HepG2 (cell line): ENCODE data around the gene PARP3. TPM values are rescaled to one million over a fixed set of nuclear protein-coding genes. Genes with fewer than 3 reads are reported as not detected.
A peak's percentile ranks its signal among the peaks of the same experiment; 100 is the strongest.

Experiments
- AGO1 ChIP-seq: fragments of 200-400 bp; formaldehyde crosslinking; IDR thresholded peaks from 2 replicates; pipeline ENCODE4 v1.6.1; 2017; ENCODE audit warnings: mild to moderate bottlenecking, low read depth, low read length, moderate library complexity; ENCODE audit not compliant: poor library complexity, severe bottlenecking
- AGO2 ChIP-seq: fragments of 200-400 bp; formaldehyde crosslinking; optimal IDR thresholded peaks from 2 replicates; pipeline ENCODE3; 2017; ENCODE audit warnings: mild to moderate bottlenecking, low read depth, low read length, moderate library complexity
- CHD4 ChIP-seq: fragments of 200-600 bp; sonication (generic); IDR thresholded peaks from 2 replicates; pipeline ENCODE4 v1.7.0; 2017; ENCODE audit warnings: mild to moderate bottlenecking, low read length, borderline replicate concordance
- GTF3A ChIP-seq: sonication (generic); formaldehyde crosslinking; conservative IDR thresholded peaks from 2 replicates; pipeline ENCODE4 v1.4.0; 2020; ENCODE audit warnings: mild to moderate bottlenecking, missing genetic modification reagents
- JDP2 ChIP-seq: sonication (generic); formaldehyde crosslinking; IDR thresholded peaks from 2 replicates; pipeline ENCODE4 v1.8.1; 2022; ENCODE audit warnings: missing genetic modification reagents, borderline replicate concordance
- JUNB ChIP-seq: sonication (generic); formaldehyde crosslinking; IDR thresholded peaks from 2 replicates; pipeline ENCODE4 v1.8.0; 2022; ENCODE audit warnings: missing genetic modification reagents, mild to moderate bottlenecking, borderline replicate concordance
- KLF12 ChIP-seq: sonication (generic); formaldehyde crosslinking; IDR thresholded peaks from 2 replicates; pipeline ENCODE4 v1.4.0; 2020; ENCODE audit warnings: missing genetic modification reagents, borderline replicate concordance
- REPIN1 ChIP-seq: sonication (generic); formaldehyde crosslinking; IDR thresholded peaks from 2 replicates; pipeline ENCODE4 v1.8.0; 2022; ENCODE audit warnings: missing genetic modification reagents, low read depth, mild to moderate bottlenecking, borderline replicate concordance
- SAP130 ChIP-seq: IDR thresholded peaks from 2 replicates; pipeline ENCODE4 v1.6.1; 2016; ENCODE audit warnings: low read depth
- SOX13 ChIP-seq, 3 experiments: fragments of 450-650 bp in 1 of 3; sonication (generic) in 1 of 3; formaldehyde crosslinking in 1 of 3; IDR thresholded peaks in 2 of 3; conservative IDR thresholded peaks in 1 of 3; 2 replicates each; pipeline versions ENCODE4 v1.5.0 to v1.6.1; 2016 to 2020; ENCODE audit warnings: antibody characterized with exemption in 1 of 3, mild to moderate bottlenecking in 1 of 3, missing compliant biosample characterization in 1 of 3, missing genetic modification reagents in 1 of 3, moderate library complexity in 1 of 3
- THAP11 ChIP-seq: IDR thresholded peaks from 2 replicates; pipeline ENCODE4 v1.6.1; 2016; ENCODE audit warnings: missing biosample characterization, missing genetic modification reagents
- ZBTB7B ChIP-seq: sonication (generic); formaldehyde crosslinking; IDR thresholded peaks from 2 replicates; pipeline ENCODE4 v1.4.0; 2020; ENCODE audit warnings: missing genetic modification reagents
- ZNF101 ChIP-seq: sonication (generic); formaldehyde crosslinking; IDR thresholded peaks from 2 replicates; pipeline ENCODE4 v1.4.0; 2020; ENCODE audit warnings: mild to moderate bottlenecking, low read depth, missing genetic modification reagents, borderline replicate concordance
- ZNF264 ChIP-seq: sonication (generic); formaldehyde crosslinking; IDR thresholded peaks from 2 replicates; pipeline ENCODE4 v1.4.0; 2020; ENCODE audit warnings: missing genetic modification reagents
- ZNF431 ChIP-seq: sonication (generic); formaldehyde crosslinking; IDR thresholded peaks from 2 replicates; pipeline ENCODE4 v1.9.0; 2022; ENCODE audit warnings: missing genetic modification reagents, low read depth, mild to moderate bottlenecking, borderline replicate concordance
- ZNF564 ChIP-seq: sonication (generic); formaldehyde crosslinking; IDR thresholded peaks from 2 replicates; pipeline ENCODE4 v1.8.1; 2023; ENCODE audit warnings: mild to moderate bottlenecking, missing genetic modification reagents
- ZNF713 ChIP-seq: sonication (generic); formaldehyde crosslinking; IDR thresholded peaks from 2 replicates; pipeline ENCODE4 v1.4.0; 2020; ENCODE audit warnings: mild to moderate bottlenecking, missing genetic modification reagents
- ZNF747 ChIP-seq: sonication (generic); formaldehyde crosslinking; IDR thresholded peaks from 2 replicates; pipeline ENCODE4 v1.8.1; 2023; ENCODE audit warnings: missing genetic modification reagents, mild to moderate bottlenecking, borderline replicate concordance
- ZNF776 ChIP-seq: sonication (generic); formaldehyde crosslinking; IDR thresholded peaks from 2 replicates; pipeline ENCODE4 v1.4.0; 2020; ENCODE audit warnings: mild to moderate bottlenecking, missing genetic modification reagents
- polyA plus RNA-seq, 8 experiments: library from polyadenylated mRNA; depleted of rRNA in 3 of 8; stranded (reverse) in 7 of 8; unstranded in 1 of 8; fragments of >200 nt; fragmentation: Illumina TruSeq in 4 of 8; extraction: Trizol in 4 of 8; gene quantifications; 2 replicates each; pipeline versions ENCODE4 v1.2.1 to v1.2.3, GENCODE V29; 2011 to 2016; ENCODE audit warnings: low read depth in 4 of 8, missing spikeins in 1 of 8, mixed read lengths in 1 of 8; ENCODE audit not compliant: insufficient read depth in 1 of 8
- total RNA-seq, 5 experiments: library from RNA; depleted of rRNA; stranded (reverse); fragments of >200 nt; fragmentation: Illumina TruSeq; extraction: Trizol; gene quantifications; 2 replicates each; pipeline ENCODE4 v1.2.3, GENCODE V29; 2016; ENCODE audit warnings: low read depth in 1 of 5
- TF ChIP-seq, protein P1 (sequence below): sonication (generic); formaldehyde crosslinking; IDR thresholded peaks from 2 replicates; pipeline ENCODE4 v1.8.1; 2023; ENCODE audit warnings: mild to moderate bottlenecking, missing genetic modification reagents, borderline replicate concordance
- TF ChIP-seq, protein P2 (sequence below): IDR thresholded peaks from 2 replicates; pipeline ENCODE4 v1.6.1; 2012; ENCODE audit warnings: inconsistent platforms
- TF ChIP-seq, protein P3 (sequence below): sonication (generic); formaldehyde crosslinking; conservative IDR thresholded peaks from 2 replicates; pipeline ENCODE4 v1.8.0; 2022; ENCODE audit warnings: low read depth, missing genetic modification reagents
- TF ChIP-seq, protein P4 (sequence below): sonication (generic); formaldehyde crosslinking; IDR thresholded peaks from 2 replicates; pipeline ENCODE4 v1.8.1; 2023; ENCODE audit warnings: missing genetic modification reagents, inconsistent platforms, borderline replicate concordance
- TF ChIP-seq, protein P5 (sequence below): sonication (generic); formaldehyde crosslinking; IDR thresholded peaks from 2 replicates; pipeline ENCODE4 v1.9.0; 2021; ENCODE audit warnings: missing genetic modification reagents, mild to moderate bottlenecking, borderline replicate concordance

PARP3 gene
- total and polyA plus RNA-seq, 2 of the 13 experiments (the other 11 are each of a cell fraction or from before 2014, with no cell fraction given), result 11.2 to 21.5 TPM

DNA sequence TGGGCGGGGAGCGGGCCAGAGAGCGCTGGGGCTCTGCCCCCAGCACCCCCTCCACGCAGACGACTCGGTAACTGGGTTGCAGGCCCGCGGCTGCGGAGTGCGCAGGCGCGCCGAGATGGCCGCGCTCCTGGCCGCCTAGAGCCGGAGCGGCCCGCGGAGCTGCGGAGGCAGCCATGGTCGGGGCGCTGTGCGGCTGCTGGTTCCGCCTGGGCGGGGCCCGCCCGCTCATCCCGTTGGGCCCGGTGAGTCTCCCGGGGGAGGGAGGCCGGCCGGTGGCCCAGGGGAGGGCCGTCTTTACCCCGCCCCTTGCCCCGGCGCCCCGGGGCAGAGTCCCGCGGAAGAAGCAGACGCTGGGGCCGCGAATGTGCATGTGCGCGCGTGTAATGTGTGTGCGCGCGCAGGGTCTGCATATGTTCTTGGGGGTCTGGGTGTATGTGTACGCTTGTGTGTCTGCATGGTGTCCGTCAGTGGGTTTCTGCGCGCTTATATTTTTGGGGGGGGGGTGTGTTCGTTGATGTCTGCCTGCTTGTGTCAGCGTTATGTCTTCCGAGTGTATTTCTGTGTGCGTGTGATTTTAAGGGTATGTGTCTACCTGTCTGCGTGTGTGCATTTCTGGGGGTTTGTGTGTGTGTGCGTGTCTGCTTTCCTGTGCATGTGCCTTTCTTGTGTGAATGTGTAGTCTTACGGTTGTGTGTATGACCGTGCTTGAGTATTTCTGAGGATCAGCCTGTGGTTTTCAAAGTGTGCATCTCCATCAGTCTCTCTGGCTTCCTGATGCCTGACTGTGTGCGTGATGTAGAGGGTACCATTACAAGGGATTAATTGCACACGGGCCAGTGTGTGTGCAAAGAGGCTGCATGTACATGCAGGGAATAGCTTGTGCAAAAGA lies 33.0 kb downstream of the PARP3 start, which contains the start of gene ABHD14A (continued):
- TF ChIP-seq AGO1 (peak; percentile 74), ZNF564 (CRISPR knock-in tag) (peak; percentile 53; the same call in 1 of the 2 replicates), REPIN1 (CRISPR knock-in tag) (no peak), JDP2 (no peak), JUNB (CRISPR knock-in tag) (no peak), SAP130 (CRISPR knock-in tag) (peak; percentile 68), ZNF101 (CRISPR knock-in tag) (no peak), GTF3A (CRISPR knock-in tag) (no peak), ZBTB7B (CRISPR knock-in tag) (no peak), ZNF776 (CRISPR knock-in tag) (peak; percentile 51; the same call in 1 of the 2 replicates), ZNF264 (CRISPR knock-in tag) (no peak), KLF12 (CRISPR knock-in tag) (no peak), SOX13 (IDR thresholded peaks at IDR 0.05) (no peak), SOX13 (CRISPR knock-in tag; conservative IDR thresholded peaks at IDR 0.05 in 1 of 2, IDR thresholded peaks at IDR 0.05 in 1 of 2) (no peak), THAP11 (CRISPR knock-in tag) (peak; percentile 45; the same call in 1 of the 2 replicates), CHD4 (no peak), ZNF431 (CRISPR knock-in tag) (no peak; the same call in 1 of the 2 replicates), ZNF713 (CRISPR knock-in tag) (no peak), AGO2 (peak; percentile 37), ZNF747 (CRISPR knock-in tag) (no peak)
- TF ChIP-seq, protein P1, sequence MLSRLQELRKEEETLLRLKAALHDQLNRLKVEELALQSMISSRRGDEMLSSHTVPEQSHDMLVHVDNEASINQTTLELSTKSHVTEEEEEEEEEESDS (CRISPR knock-in tag), result peak; percentile 23; the same call in 1 of the 2 replicates
- TF ChIP-seq, protein P2, sequence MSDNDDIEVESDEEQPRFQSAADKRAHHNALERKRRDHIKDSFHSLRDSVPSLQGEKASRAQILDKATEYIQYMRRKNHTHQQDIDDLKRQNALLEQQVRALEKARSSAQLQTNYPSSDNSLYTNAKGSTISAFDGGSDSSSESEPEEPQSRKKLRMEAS, result peak; percentile 47; the same call in 1 of the 2 replicates
- TF ChIP-seq, protein P3, sequence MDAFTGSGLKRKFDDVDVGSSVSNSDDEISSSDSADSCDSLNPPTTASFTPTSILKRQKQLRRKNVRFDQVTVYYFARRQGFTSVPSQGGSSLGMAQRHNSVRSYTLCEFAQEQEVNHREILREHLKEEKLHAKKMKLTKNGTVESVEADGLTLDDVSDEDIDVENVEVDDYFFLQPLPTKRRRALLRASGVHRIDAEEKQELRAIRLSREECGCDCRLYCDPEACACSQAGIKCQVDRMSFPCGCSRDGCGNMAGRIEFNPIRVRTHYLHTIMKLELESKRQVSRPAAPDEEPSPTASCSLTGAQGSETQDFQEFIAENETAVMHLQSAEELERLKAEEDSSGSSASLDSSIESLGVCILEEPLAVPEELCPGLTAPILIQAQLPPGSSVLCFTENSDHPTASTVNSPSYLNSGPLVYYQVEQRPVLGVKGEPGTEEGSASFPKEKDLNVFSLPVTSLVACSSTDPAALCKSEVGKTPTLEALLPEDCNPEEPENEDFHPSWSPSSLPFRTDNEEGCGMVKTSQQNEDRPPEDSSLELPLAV (CRISPR knock-in tag), result no peak
- TF ChIP-seq, protein P4, sequence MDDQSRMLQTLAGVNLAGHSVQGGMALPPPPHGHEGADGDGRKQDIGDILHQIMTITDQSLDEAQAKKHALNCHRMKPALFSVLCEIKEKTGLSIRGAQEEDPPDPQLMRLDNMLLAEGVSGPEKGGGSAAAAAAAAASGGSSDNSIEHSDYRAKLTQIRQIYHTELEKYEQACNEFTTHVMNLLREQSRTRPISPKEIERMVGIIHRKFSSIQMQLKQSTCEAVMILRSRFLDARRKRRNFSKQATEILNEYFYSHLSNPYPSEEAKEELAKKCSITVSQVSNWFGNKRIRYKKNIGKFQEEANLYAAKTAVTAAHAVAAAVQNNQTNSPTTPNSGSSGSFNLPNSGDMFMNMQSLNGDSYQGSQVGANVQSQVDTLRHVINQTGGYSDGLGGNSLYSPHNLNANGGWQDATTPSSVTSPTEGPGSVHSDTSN, result no peak
- TF ChIP-seq, protein P5, sequence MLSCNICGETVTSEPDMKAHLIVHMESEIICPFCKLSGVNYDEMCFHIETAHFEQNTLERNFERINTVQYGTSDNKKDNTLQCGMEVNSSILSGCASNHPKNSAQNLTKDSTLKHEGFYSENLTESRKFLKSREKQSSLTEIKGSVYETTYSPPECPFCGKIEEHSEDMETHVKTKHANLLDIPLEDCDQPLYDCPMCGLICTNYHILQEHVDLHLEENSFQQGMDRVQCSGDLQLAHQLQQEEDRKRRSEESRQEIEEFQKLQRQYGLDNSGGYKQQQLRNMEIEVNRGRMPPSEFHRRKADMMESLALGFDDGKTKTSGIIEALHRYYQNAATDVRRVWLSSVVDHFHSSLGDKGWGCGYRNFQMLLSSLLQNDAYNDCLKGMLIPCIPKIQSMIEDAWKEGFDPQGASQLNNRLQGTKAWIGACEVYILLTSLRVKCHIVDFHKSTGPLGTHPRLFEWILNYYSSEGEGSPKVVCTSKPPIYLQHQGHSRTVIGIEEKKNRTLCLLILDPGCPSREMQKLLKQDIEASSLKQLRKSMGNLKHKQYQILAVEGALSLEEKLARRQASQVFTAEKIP (CRISPR knock-in tag), result no peak
